ENCODE data around the gene SF3B2.

The SF3B2 gene

DNA sequence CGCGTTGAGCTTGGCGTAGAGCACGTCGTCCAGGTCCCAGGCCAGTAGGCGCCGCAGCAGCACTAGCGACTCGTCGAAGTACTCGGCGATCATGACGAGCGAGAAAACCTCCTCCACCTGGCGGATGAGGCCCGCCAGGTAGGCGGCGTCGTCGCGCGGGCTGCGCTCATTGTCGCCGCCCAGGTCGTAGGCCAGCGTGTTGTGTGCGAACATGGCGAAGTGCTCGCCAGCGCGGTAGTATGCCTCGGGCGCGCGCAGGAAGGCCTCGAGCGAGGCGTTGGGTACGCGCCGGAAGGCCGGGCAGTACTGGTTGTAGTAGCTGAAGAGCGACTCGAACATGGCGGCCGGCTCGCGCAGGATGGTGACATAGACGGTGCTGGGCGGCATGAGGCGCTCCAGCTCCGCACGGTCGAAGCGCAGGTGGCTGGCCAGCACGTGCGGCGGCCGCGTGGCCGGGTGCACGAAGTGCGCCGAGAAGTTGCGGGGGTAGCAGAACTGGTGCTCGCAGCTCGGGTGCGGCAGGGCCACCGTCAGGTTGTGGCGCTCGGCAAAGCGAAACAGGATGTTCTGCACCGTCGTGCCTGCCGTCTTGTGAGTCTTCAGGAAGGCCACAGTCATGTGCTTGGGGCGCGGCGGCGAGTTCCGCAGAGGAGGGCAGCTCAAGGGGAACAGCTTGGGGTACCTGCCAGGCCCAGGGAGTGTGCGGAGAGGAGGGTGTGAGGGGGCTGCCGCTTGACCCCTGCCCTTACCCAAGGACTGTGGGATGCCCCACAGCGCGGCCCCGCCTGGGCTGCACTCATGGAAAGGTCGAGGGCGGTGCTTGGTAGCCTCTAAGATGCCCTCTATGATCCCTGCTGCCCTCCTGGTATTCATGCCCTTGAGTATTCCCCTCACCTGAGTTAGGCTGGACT, 8.9 kb upstream of the SF3B2 start:
- Histone ChIP-seq H3K27ac (ENCODE audit: low read length) (no peak overlapping the region), H4K20me1 (ENCODE audit: insufficient read depth, low read length) (no peaks in the 10 kb centered on the region), H3K36me3 (ENCODE audit: insufficient read depth, low read length) (no peaks in the 10 kb centered on the region), H3K27me3 (ENCODE audit: insufficient read depth, low read length, poor library complexity) (no peaks in the 10 kb centered on the region), H2AFZ (ENCODE audit: low read depth, low read length) (no peak overlapping the region), H3K4me3 (ENCODE audit: low read depth in 1 of 2, low read length in 2 of 2) (no peak overlapping the region), H3K9me3 (ENCODE audit: insufficient read depth, low read length, severe bottlenecking) (no peaks in the 10 kb centered on the region), H3K79me2 (ENCODE audit: insufficient read depth, low read length) (no peaks in the 10 kb centered on the region), H3K9ac (ENCODE audit: low read depth, low read length) (no peak overlapping the region), H3K4me1 (ENCODE audit: insufficient read depth, low read length) (peaks cover 13% of the 10 kb centered on the region), H3K4me2 (ENCODE audit: insufficient read depth, low read length) (no peak overlapping the region)
- TF ChIP-seq CTCF (IDR thresholded peaks at IDR 0.05; ENCODE audit: borderline replicate concordance, extremely low read depth, low read length, poor library complexity, severe bottlenecking) (no peak), EZH2 (IDR thresholded peaks at IDR 0.05; ENCODE audit: borderline replicate concordance, low read depth, low read length, severe bottlenecking) (no peak)
- DNase-seq (no peak), ATAC-seq (ENCODE audit: insufficient read depth, low read depth) (no peak)

GRCh38 chr11:66044757-66045156, 7.4 kb upstream of the SF3B2 start:
- no peaks in the 10 kb centered on the region for H4K20me1 ChIP-seq (ENCODE audit: insufficient read depth, low read length)
- no peaks in the 10 kb centered on the region for H3K36me3 ChIP-seq (ENCODE audit: insufficient read depth, low read length)
- no peak overlapping the region for H3K9ac ChIP-seq (ENCODE audit: low read depth, low read length)
- DNase-seq (no peak), ATAC-seq (ENCODE audit: insufficient read depth, low read depth) (no peak)
- H3K27me3 ChIP-seq (ENCODE audit: insufficient read depth, low read length, poor library complexity), result no peaks in the 10 kb centered on the region
- H3K4me2 ChIP-seq (ENCODE audit: insufficient read depth, low read length), result peak overlapping the region; percentile 59
- TF ChIP-seq EZH2 (IDR thresholded peaks at IDR 0.05; ENCODE audit: borderline replicate concordance, low read depth, low read length, severe bottlenecking) (no peak), CTCF (IDR thresholded peaks at IDR 0.05; ENCODE audit: borderline replicate concordance, extremely low read depth, low read length, poor library complexity, severe bottlenecking) (no peak)
- peaks cover 13% of the 10 kb centered on the region for H3K4me1 ChIP-seq (ENCODE audit: insufficient read depth, low read length)
- peak overlapping the region in 1 of 2 experiments; percentile 19; a peak in 1 of 4 replicates for H3K4me3 ChIP-seq (ENCODE audit: low read depth in 1 of 2, low read length in 2 of 2)
- H3K9me3 ChIP-seq (ENCODE audit: insufficient read depth, low read length, severe bottlenecking), result no peaks in the 10 kb centered on the region
- no peaks in the 10 kb centered on the region for H3K79me2 ChIP-seq (ENCODE audit: insufficient read depth, low read length)
- no peak overlapping the region for H3K27ac ChIP-seq (ENCODE audit: low read length)
- peak overlapping the region; percentile 50 for H2AFZ ChIP-seq (ENCODE audit: low read depth, low read length)

GRCh38 chr11:66045177-66045639, 7.0 kb upstream of the SF3B2 start:
- ATAC-seq (ENCODE audit: insufficient read depth, low read depth) (peak; percentile 97), DNase-seq (peak; percentile 89)
- Histone ChIP-seq H3K4me1 (ENCODE audit: insufficient read depth, low read length) (peaks cover 13% of the 10 kb centered on the region), H3K9ac (ENCODE audit: low read depth, low read length) (peak overlapping the region; percentile 18; the same call in 1 of the 2 replicates), H3K27me3 (ENCODE audit: insufficient read depth, low read length, poor library complexity) (no peaks in the 10 kb centered on the region), H3K36me3 (ENCODE audit: insufficient read depth, low read length) (no peaks in the 10 kb centered on the region), H3K4me2 (ENCODE audit: insufficient read depth, low read length) (peak overlapping the region; percentile 59), H3K9me3 (ENCODE audit: insufficient read depth, low read length, severe bottlenecking) (no peaks in the 10 kb centered on the region), H3K4me3 (ENCODE audit: low read depth in 1 of 2, low read length in 2 of 2) (peak overlapping the region in 1 of 2 experiments; percentile 25; a peak in 1 of 4 replicates), H2AFZ (ENCODE audit: low read depth, low read length) (peak overlapping the region; percentile 77), H3K79me2 (ENCODE audit: insufficient read depth, low read length) (no peaks in the 10 kb centered on the region), H4K20me1 (ENCODE audit: insufficient read depth, low read length) (no peaks in the 10 kb centered on the region), H3K27ac (ENCODE audit: low read length) (no peak overlapping the region)
- TF ChIP-seq EZH2 (IDR thresholded peaks at IDR 0.05; ENCODE audit: borderline replicate concordance, low read depth, low read length, severe bottlenecking) (no peak), CTCF (IDR thresholded peaks at IDR 0.05; ENCODE audit: borderline replicate concordance, extremely low read depth, low read length, poor library complexity, severe bottlenecking) (peak; percentile 97)

All from DND-41 (cell line).